Panc1 (cell line): ENCODE data around the gene HTRA3. TPM values are rescaled to one million over a fixed set of nuclear protein-coding genes. Genes with fewer than 3 reads are reported as not detected.

Experiments used
- ATAC-seq: fragments of 200-7000 bp; cut with Tn5 transposase; 2 replicates; pipeline ENCODE4 v1.9.1; 2020; ENCODE audit warnings: mild to moderate bottlenecking, moderate library complexity
- BruUV-seq: library from RNA; stranded (reverse); fragments of 400-500 nt; replicated peaks from 2 replicates; lab custom pipeline; 2021; lab: Mats Ljungman, UMichigan
- CTCF ChIA-PET: fragments of 300-600 bp; sonication (Branson Sonifier 250); formaldehyde crosslinking; loops from one replicate; lab custom pipeline; 2022; ENCODE audit warnings: antibody characterized with exemption; lab: Charles Lee
- POLR2A ChIA-PET: fragments of 300-600 bp; sonication (Branson Sonifier 250); formaldehyde crosslinking; loops from one replicate; lab custom pipeline; 2022; ENCODE audit warnings: antibody characterized with exemption; lab: Charles Lee
- DNase-seq: peaks from one replicate; pipeline ENCODE4 v3.0.0-alpha.2; 2010; ENCODE audit warnings: low read depth, low spot score
- H3K27ac ChIP-seq: 2 replicates; pipeline ENCODE4 v1.5.1; 2011; ENCODE audit warnings: mild to moderate bottlenecking, low read length, inconsistent platforms
- H3K27me3 ChIP-seq: fragments of 200-500 bp; sonication (Bioruptor generic); 2 replicates; pipeline ENCODE4 v1.6.0; 2014; ENCODE audit warnings: low read length, inconsistent platforms; ENCODE audit not compliant: control insufficient read depth, insufficient read depth
- H3K36me3 ChIP-seq: fragments of 200-500 bp; sonication (Bioruptor generic); 2 replicates; pipeline ENCODE4 v1.5.1; 2014; ENCODE audit warnings: inconsistent platforms, mild to moderate bottlenecking, low read length, moderate library complexity; ENCODE audit not compliant: control insufficient read depth, insufficient read depth
- H3K4me1 ChIP-seq: 2 replicates; pipeline ENCODE4 v1.5.1; 2011; ENCODE audit warnings: inconsistent platforms, mild to moderate bottlenecking, low read length, moderate library complexity; ENCODE audit not compliant: control insufficient read depth, insufficient read depth
- H3K4me3 ChIP-seq, 2 experiments: 2 replicates each; pipeline ENCODE4 v1.5.1; 2011 to 2012; ENCODE audit warnings: low read depth in 2 of 2, low read length in 2 of 2, mild to moderate bottlenecking in 2 of 2, inconsistent platforms in 1 of 2, moderate library complexity in 1 of 2
- H3K9me3 ChIP-seq: fragments of 200-500 bp; sonication (Bioruptor generic); 2 replicates; pipeline ENCODE4 v1.5.1; 2014; ENCODE audit warnings: low read depth, mild to moderate bottlenecking, inconsistent platforms, low read length, moderate library complexity; ENCODE audit not compliant: control insufficient read depth, insufficient read depth
- CTCF ChIP-seq: fragments of 450-650 bp; IDR thresholded peaks from 2 replicates; pipeline ENCODE4 v1.5.1; 2017; ENCODE audit warnings: mild to moderate bottlenecking
- POLR2AphosphoS5 ChIP-seq: IDR thresholded peaks from 2 replicates; pipeline ENCODE4 v1.6.1; 2012; ENCODE audit warnings: mild to moderate bottlenecking, low read depth, low read length, moderate library complexity
- REST ChIP-seq, 2 experiments: IDR thresholded peaks; 2 replicates each; pipeline ENCODE4 v1.6.1; 2011 to 2012; ENCODE audit warnings: low read depth in 2 of 2, control low read depth in 1 of 2, low read length in 1 of 2, mild to moderate bottlenecking in 1 of 2, moderate library complexity in 1 of 2; ENCODE audit not compliant: insufficient read depth in 1 of 2
- SIN3A ChIP-seq: IDR thresholded peaks from 2 replicates; pipeline ENCODE4 v1.6.1; 2012; ENCODE audit warnings: low read depth, mild to moderate bottlenecking, low read length, moderate library complexity, borderline replicate concordance; ENCODE audit not compliant: insufficient read depth
- TCF7L2 ChIP-seq: IDR thresholded peaks from 2 replicates; pipeline ENCODE4 v1.6.1; 2011; ENCODE audit warnings: mild to moderate bottlenecking, low read depth, low read length, inconsistent platforms
- in situ Hi-C: cut with HindIII; loops from 2 replicates; pipeline ENCODE4 v1.10.0; 2016; ENCODE audit warnings: low sequenced_read_pairs, low pct_unique_long_range_greater_than_20kb
- intact Hi-C: fragments of 100-400 bp; cut with micrococcal nuclease; formaldehyde crosslinking; loops from one replicate; pipeline ENCODE4 v1.10.0; 2022; ENCODE audit not compliant: unreplicated experiment
- total RNA-seq: library from RNA; stranded (reverse); gene quantifications from one replicate; pipeline ENCODE4 v1.2.1, GENCODE V29; 2021; ENCODE audit not compliant: unreplicated experiment

Gene HTRA3
- total RNA-seq, 1 experiment from 2014 or later: 0.98 TPM

GRCh38 chr4:8262637-8263322 lies 6.8 kb upstream of the HTRA3 start:
- ChIA-PET CTCF (no interaction called here), POLR2A (no interaction called here)
- no peaks in the 10 kb centered on the region for H3K9me3 ChIP-seq
- no TSS peak for BruUV-seq
- no peak overlapping the region for H3K27ac ChIP-seq
- no peaks in the 10 kb centered on the region for H3K27me3 ChIP-seq
- DNase-seq (no peak), ATAC-seq (0 out of 2 replicates have a peak, but pooled peaks have one; percentile 19)
- TF ChIP-seq REST (IDR thresholded peaks at IDR 0.05; ENCODE audit: insufficient read depth in 1 of 2, low read depth in 2 of 2, low read length in 1 of 2) (no peak), SIN3A (no peak), POLR2AphosphoS5 (no peak), TCF7L2 (no peak), CTCF (no peak)
- H3K4me1 ChIP-seq: peaks cover 5% of the 10 kb centered on the region
- in situ Hi-C loops: no loop called here
- H3K36me3 ChIP-seq: no peaks in the 10 kb centered on the region
- H3K4me3 ChIP-seq: no peak overlapping the region
- intact Hi-C loops: no loop called here

- POLR2A ChIA-PET: no interaction called here
- no peak for ATAC-seq
- in situ Hi-C loops: no loop called here
Measured at GRCh38 chr4:8263397-8263796, 6.2 kb upstream of the HTRA3 start.

More at GRCh38 chr4:8263397-8263796, 6.2 kb upstream of the HTRA3 start:
- intact Hi-C loops: no loop called here
- Histone ChIP-seq H3K9me3 (no peaks in the 10 kb centered on the region), H3K36me3 (no peaks in the 10 kb centered on the region), H3K4me3 (no peak overlapping the region), H3K27me3 (no peaks in the 10 kb centered on the region), H3K4me1 (peaks cover 5% of the 10 kb centered on the region), H3K27ac (no peak overlapping the region)
- no TSS peak for BruUV-seq
- TF ChIP-seq CTCF (no peak), REST (IDR thresholded peaks at IDR 0.05; ENCODE audit: insufficient read depth in 1 of 2, low read depth in 2 of 2, low read length in 1 of 2) (no peak), POLR2AphosphoS5 (no peak), SIN3A (no peak), TCF7L2 (no peak)
- CTCF ChIA-PET: no interaction called here
- no peak for DNase-seq
